ENCODE results near the gene CCNB2.

Gene CCNB2

GRCh38 chr15:59099162-59099685 lies 5.7 kb upstream of the CCNB2 start:
- no peak overlapping the region for H3K4me3 ChIP-seq (ENCODE audit: low read length, poor library complexity, severe bottlenecking)
- H3F3A ChIP-seq (ENCODE audit: low read depth), result no peaks in the 10 kb centered on the region
- H4K20me1 ChIP-seq (ENCODE audit: insufficient read depth, low read length, poor library complexity, severe bottlenecking), result no peaks in the 10 kb centered on the region
- no peak overlapping the region for H3K4me2 ChIP-seq (ENCODE audit: low read depth, low read length, poor library complexity, severe bottlenecking)
- no peaks in the 10 kb centered on the region for H3K9me3 ChIP-seq (ENCODE audit: insufficient read depth, low read depth, low read length)
- no peak overlapping the region for H2AFZ ChIP-seq (ENCODE audit: low read length)
- H3K9me2 ChIP-seq (replicated peaks; ENCODE audit: low read depth, low read length), result no peaks in the 10 kb centered on the region
- TF ChIP-seq EZH2phosphoT487 (IDR thresholded peaks at IDR 0.05; ENCODE audit: borderline replicate concordance) (no peak), CTCF (conservative IDR thresholded peaks at IDR 0.05; ENCODE audit: low read length) (no peak)
- H3K79me2 ChIP-seq (ENCODE audit: insufficient read depth, low read length), result no peaks in the 10 kb centered on the region
- peaks cover 28% of the 10 kb centered on the region; the same call in 1 of the 2 replicates for H3K36me3 ChIP-seq (ENCODE audit: insufficient read depth, low read length)
- H3K4me1 ChIP-seq (ENCODE audit: insufficient read depth, low read length, poor library complexity, severe bottlenecking), result peaks cover 2% of the 10 kb centered on the region
- no peaks in the 10 kb centered on the region for H3K27me3 ChIP-seq (ENCODE audit: insufficient read depth, low read length, poor library complexity, severe bottlenecking)
- no peak overlapping the region for H3K9ac ChIP-seq (ENCODE audit: low read depth, low read length, poor library complexity, severe bottlenecking)

- Histone ChIP-seq H3K36me3 (ENCODE audit: insufficient read depth, low read length) (peaks cover 18% of the 10 kb centered on the region; the same call in 1 of the 2 replicates), H3F3A (ENCODE audit: low read depth) (no peaks in the 10 kb centered on the region), H3K79me2 (ENCODE audit: insufficient read depth, low read length) (peaks cover 45% of the 10 kb centered on the region), H3K4me1 (ENCODE audit: insufficient read depth, low read length, poor library complexity, severe bottlenecking) (peaks cover 41% of the 10 kb centered on the region), H3K4me2 (ENCODE audit: low read depth, low read length, poor library complexity, severe bottlenecking) (peak overlapping the region; percentile 67), H3K9me3 (ENCODE audit: insufficient read depth, low read depth, low read length) (no peaks in the 10 kb centered on the region), H3K27me3 (ENCODE audit: insufficient read depth, low read length, poor library complexity, severe bottlenecking) (no peaks in the 10 kb centered on the region), H2AFZ (ENCODE audit: low read length) (peak overlapping the region; percentile 91), H3K9me2 (replicated peaks; ENCODE audit: low read depth, low read length) (no peaks in the 10 kb centered on the region), H4K20me1 (ENCODE audit: insufficient read depth, low read length, poor library complexity, severe bottlenecking) (peaks cover 19% of the 10 kb centered on the region), H3K9ac (ENCODE audit: low read depth, low read length, poor library complexity, severe bottlenecking) (peak overlapping the region; percentile 90), H3K4me3 (ENCODE audit: low read length, poor library complexity, severe bottlenecking) (peak overlapping the region; percentile 84)
- TF ChIP-seq EZH2phosphoT487 (IDR thresholded peaks at IDR 0.05; ENCODE audit: borderline replicate concordance) (no peak), CTCF (conservative IDR thresholded peaks at IDR 0.05; ENCODE audit: low read length) (no peak)
Measured at GRCh38 chr15:59104602-59104911, 389 bp upstream of the CCNB2 start.

GRCh38 chr15:59105854-59106253 lies 908 bp downstream of the CCNB2 start:
- H3K9me3 ChIP-seq (ENCODE audit: insufficient read depth, low read depth, low read length), result no peaks in the 10 kb centered on the region
- peak overlapping the region; percentile 90 for H3K9ac ChIP-seq (ENCODE audit: low read depth, low read length, poor library complexity, severe bottlenecking)
- H3K4me3 ChIP-seq (ENCODE audit: low read length, poor library complexity, severe bottlenecking), result peak overlapping the region; percentile 84
- H3K9me2 ChIP-seq (replicated peaks; ENCODE audit: low read depth, low read length), result no peaks in the 10 kb centered on the region
- peaks cover 29% of the 10 kb centered on the region for H3K36me3 ChIP-seq (ENCODE audit: insufficient read depth, low read length)
- peaks cover 29% of the 10 kb centered on the region for H4K20me1 ChIP-seq (ENCODE audit: insufficient read depth, low read length, poor library complexity, severe bottlenecking)
- peaks cover 49% of the 10 kb centered on the region for H3K4me1 ChIP-seq (ENCODE audit: insufficient read depth, low read length, poor library complexity, severe bottlenecking)
- peak overlapping the region; percentile 76 for H3K4me2 ChIP-seq (ENCODE audit: low read depth, low read length, poor library complexity, severe bottlenecking)
- TF ChIP-seq EZH2phosphoT487 (IDR thresholded peaks at IDR 0.05; ENCODE audit: borderline replicate concordance) (no peak), CTCF (conservative IDR thresholded peaks at IDR 0.05; ENCODE audit: low read length) (peak; percentile 32; the same call in 1 of the 2 replicates)
- no peaks in the 10 kb centered on the region for H3F3A ChIP-seq (ENCODE audit: low read depth)
- H3K27me3 ChIP-seq (ENCODE audit: insufficient read depth, low read length, poor library complexity, severe bottlenecking), result no peaks in the 10 kb centered on the region
- H2AFZ ChIP-seq (ENCODE audit: low read length), result peak overlapping the region; percentile 91
- H3K79me2 ChIP-seq (ENCODE audit: insufficient read depth, low read length), result peaks cover 58% of the 10 kb centered on the region

All from Loucy (cell line).